Femur (tissue), 1 donor: ENCODE measurements around the gene THAP4.
"Not testable (repeated sequence)": the region's sequence is repeated elsewhere in the genome, so short reads cannot be mapped to it uniquely, and the experiment has no call there.

Experiments
- DNase-seq: peaks from one replicate; pipeline ENCODE4 v3.0.0-alpha.2; 2017

The THAP4 gene

GRCh38 chr2:241665731-241666440 lies 28.9 kb upstream of the THAP4 start:
- DNase-seq, result no peak

GRCh38 chr2:241662731-241663130 lies 25.8 kb upstream of the THAP4 start:
- not testable (repeated sequence) for DNase-seq

- DNase-seq, result no peak
These were observed 23.7 kb upstream of the THAP4 start for GRCh38 chr2:241660593-241661213.

- DNase-seq, result peak; percentile 74
These were observed 22.3 kb upstream of the THAP4 start for GRCh38 chr2:241659150-241659739.

- no peak for DNase-seq
These were observed 21.3 kb upstream of the THAP4 start for GRCh38 chr2:241658296-241658695.

- no peak for DNase-seq
These were observed 20.9 kb upstream of the THAP4 start for GRCh38 chr2:241657786-241658254.

- DNase-seq, result no peak
These were observed 19.3 kb upstream of the THAP4 start for GRCh38 chr2:241656190-241656741.

GRCh38 chr2:241655516-241656189 lies 18.7 kb upstream of the THAP4 start:
- no peak for DNase-seq

GRCh38 chr2:241654551-241654950 lies 17.6 kb upstream of the THAP4 start:
- no peak for DNase-seq

GRCh38 chr2:241653210-241653750 lies 16.3 kb upstream of the THAP4 start:
- no peak for DNase-seq

GRCh38 chr2:241652722-241653121 lies 15.8 kb upstream of the THAP4 start:
- no peak for DNase-seq

GRCh38 chr2:241652142-241652541 lies 15.2 kb upstream of the THAP4 start:
- DNase-seq, result no peak

GRCh38 chr2:241649927-241650326 lies 13.0 kb upstream of the THAP4 start:
- no peak for DNase-seq

- no peak for DNase-seq
These were observed 12.4 kb upstream of the THAP4 start for GRCh38 chr2:241649404-241649803.

- no peak for DNase-seq
These were observed 11.5 kb upstream of the THAP4 start for GRCh38 chr2:241648453-241648852.

GRCh38 chr2:241645915-241646645 lies 9.1 kb upstream of the THAP4 start:
- DNase-seq, result no peak

GRCh38 chr2:241645056-241645914 lies 8.3 kb upstream of the THAP4 start:
- DNase-seq, result no peak

GRCh38 chr2:241641631-241642030 lies 4.7 kb upstream of the THAP4 start:
- DNase-seq, result no peak

- no peak for DNase-seq
These were observed 3.3 kb upstream of the THAP4 start for GRCh38 chr2:241640165-241640795.

- no peak for DNase-seq
These were observed 2.4 kb upstream of the THAP4 start for GRCh38 chr2:241639385-241639784.

GRCh38 chr2:241638940-241639339 lies 2.0 kb upstream of the THAP4 start:
- no peak for DNase-seq
